GM12872 (cell line): ENCODE results near the gene KCNH3.

Experiments
- TF ChIP-seq, protein P1 (sequence below): IDR thresholded peaks from 3 replicates; pipeline ENCODE4 v1.5.1; 2011; ENCODE audit warnings: low read depth, mild to moderate bottlenecking, low read length, moderate library complexity; ENCODE audit not compliant: insufficient read depth

Gene KCNH3, protein sequence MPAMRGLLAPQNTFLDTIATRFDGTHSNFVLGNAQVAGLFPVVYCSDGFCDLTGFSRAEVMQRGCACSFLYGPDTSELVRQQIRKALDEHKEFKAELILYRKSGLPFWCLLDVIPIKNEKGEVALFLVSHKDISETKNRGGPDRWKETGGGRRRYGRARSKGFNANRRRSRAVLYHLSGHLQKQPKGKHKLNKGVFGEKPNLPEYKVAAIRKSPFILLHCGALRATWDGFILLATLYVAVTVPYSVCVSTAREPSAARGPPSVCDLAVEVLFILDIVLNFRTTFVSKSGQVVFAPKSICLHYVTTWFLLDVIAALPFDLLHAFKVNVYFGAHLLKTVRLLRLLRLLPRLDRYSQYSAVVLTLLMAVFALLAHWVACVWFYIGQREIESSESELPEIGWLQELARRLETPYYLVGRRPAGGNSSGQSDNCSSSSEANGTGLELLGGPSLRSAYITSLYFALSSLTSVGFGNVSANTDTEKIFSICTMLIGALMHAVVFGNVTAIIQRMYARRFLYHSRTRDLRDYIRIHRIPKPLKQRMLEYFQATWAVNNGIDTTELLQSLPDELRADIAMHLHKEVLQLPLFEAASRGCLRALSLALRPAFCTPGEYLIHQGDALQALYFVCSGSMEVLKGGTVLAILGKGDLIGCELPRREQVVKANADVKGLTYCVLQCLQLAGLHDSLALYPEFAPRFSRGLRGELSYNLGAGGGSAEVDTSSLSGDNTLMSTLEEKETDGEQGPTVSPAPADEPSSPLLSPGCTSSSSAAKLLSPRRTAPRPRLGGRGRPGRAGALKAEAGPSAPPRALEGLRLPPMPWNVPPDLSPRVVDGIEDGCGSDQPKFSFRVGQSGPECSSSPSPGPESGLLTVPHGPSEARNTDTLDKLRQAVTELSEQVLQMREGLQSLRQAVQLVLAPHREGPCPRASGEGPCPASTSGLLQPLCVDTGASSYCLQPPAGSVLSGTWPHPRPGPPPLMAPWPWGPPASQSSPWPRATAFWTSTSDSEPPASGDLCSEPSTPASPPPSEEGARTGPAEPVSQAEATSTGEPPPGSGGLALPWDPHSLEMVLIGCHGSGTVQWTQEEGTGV

DNA sequence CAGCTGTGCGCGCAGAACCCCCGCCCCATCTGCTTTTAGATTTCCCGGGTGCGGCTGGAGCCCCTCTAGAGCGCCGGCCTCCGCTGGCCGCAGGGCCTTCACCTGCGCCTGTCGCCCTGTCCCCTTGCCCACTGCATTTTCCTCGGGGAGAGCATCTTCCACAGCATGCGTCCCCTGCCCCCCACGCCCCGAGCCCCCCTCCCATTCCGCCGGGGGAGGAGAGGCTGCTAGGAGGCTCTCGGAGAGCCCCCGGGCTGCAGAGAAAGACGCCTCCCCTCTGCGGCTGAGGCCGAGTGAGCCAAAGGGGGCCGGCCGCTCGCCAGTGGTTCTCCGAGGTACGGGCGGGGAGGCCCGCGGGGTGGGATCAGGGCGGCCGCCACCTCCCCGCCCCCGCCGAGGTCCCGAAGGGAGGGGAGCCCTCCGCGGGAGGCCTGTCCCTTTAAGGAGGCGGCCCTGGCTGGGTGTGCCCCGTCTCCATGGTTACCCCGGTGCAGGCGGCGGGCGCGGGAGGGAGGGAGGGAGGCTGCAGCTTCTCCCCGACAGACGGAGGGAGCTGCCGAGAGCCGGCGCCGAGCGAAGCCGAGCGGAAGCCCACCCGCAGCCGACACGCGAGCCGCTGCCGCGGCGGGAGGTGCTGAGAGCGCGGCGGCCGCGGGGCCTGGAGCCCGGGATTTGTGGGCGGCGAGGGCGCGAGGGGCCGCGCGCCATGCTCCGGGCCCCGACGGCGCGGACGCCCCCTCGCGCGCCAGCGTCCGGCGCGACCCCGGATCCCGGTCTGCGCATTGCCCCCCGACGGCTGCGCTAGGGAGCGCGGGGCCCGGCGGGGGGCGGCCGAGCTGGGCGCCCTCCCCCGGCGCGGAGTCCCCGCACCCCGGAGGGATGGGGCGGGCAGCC lies at the start of gene KCNH3:
Gene KCNH3, plus strand, starts transcription at position 521 of the 894 bp plus-strand sequence. CDS start 387 bp downstream, outside the sequence.
- TF ChIP-seq, protein P1, sequence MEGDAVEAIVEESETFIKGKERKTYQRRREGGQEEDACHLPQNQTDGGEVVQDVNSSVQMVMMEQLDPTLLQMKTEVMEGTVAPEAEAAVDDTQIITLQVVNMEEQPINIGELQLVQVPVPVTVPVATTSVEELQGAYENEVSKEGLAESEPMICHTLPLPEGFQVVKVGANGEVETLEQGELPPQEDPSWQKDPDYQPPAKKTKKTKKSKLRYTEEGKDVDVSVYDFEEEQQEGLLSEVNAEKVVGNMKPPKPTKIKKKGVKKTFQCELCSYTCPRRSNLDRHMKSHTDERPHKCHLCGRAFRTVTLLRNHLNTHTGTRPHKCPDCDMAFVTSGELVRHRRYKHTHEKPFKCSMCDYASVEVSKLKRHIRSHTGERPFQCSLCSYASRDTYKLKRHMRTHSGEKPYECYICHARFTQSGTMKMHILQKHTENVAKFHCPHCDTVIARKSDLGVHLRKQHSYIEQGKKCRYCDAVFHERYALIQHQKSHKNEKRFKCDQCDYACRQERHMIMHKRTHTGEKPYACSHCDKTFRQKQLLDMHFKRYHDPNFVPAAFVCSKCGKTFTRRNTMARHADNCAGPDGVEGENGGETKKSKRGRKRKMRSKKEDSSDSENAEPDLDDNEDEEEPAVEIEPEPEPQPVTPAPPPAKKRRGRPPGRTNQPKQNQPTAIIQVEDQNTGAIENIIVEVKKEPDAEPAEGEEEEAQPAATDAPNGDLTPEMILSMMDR = no peak

DNA sequence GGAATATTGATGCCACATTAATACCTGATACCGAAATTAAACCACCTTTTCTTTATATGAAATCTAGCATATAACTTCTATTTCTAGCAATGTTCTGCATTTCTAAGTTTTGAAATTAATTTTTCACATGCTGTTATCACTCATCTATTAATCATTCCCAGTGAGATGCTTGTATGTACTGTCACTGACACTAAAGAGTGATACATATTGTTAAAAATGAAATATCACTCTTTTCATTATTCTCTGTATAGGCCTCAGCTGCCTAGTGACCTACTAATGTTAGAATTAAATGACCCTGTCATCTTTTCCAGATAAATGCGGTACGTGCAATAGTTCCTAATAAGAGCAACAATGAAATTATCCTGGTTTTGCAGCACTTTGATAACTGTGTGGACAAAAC lies 49.7 kb upstream of the KCNH3 start:
- TF ChIP-seq, protein P1 = no peak

DNA sequence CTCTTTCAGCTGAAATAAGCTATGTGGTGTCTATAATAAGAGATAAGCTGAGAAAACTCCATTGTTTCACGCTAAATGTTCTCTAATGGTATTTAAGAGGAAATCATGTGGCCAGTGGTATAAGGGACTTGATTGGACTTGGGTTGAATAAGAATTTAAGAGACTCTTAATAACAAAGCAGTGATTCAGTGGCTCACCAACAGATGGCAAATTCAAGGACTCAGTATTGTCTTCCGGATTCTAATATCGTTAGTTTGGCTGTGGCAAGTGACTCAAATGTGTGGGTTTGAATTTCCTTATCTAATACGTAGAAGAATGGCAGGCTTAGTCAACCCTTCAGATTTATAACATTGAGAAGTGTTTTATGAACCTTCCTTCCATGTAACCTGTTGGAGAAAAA lies 49.1 kb upstream of the KCNH3 start:
- TF ChIP-seq, protein P1 = no peak

DNA sequence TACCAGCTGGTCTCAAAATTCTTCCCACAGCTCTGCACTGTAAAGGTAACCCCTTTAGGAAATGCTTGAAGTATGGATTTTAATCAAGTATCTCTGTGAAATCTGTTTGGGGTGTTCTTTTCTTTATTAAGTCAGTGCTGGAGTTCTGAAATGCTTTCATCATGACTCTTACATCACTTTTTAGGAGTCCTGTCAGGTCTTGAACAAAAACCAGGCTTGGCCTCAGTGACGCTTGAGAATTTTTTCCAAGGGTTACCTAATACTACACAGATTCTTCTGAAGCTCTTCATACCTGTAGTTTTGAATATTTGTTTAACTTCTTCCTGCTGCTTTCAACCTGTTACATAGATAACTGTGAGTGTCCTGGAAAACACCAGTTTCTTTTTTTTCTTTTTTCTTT lies 47.0 kb upstream of the KCNH3 start:
- TF ChIP-seq, protein P1 = no peak

DNA sequence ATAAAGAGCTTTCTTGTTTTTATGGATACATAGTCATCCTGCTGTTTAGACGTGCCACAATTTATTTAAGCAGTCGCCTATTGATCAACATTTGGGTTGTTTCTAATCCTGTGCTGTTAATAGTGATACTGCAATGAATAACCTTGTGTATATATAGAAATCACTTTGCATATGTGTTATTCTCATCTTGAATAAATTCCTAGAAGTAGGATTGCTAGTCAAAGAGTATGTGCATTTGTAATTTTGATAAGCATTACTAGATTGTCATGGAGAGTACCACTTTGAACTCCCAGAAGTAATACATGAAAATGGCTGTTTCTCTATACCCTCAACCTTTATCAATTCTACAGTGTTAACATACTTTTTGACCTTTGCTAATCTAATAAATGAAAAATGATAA lies 44.9 kb upstream of the KCNH3 start:
- TF ChIP-seq, protein P1 = no peak

DNA sequence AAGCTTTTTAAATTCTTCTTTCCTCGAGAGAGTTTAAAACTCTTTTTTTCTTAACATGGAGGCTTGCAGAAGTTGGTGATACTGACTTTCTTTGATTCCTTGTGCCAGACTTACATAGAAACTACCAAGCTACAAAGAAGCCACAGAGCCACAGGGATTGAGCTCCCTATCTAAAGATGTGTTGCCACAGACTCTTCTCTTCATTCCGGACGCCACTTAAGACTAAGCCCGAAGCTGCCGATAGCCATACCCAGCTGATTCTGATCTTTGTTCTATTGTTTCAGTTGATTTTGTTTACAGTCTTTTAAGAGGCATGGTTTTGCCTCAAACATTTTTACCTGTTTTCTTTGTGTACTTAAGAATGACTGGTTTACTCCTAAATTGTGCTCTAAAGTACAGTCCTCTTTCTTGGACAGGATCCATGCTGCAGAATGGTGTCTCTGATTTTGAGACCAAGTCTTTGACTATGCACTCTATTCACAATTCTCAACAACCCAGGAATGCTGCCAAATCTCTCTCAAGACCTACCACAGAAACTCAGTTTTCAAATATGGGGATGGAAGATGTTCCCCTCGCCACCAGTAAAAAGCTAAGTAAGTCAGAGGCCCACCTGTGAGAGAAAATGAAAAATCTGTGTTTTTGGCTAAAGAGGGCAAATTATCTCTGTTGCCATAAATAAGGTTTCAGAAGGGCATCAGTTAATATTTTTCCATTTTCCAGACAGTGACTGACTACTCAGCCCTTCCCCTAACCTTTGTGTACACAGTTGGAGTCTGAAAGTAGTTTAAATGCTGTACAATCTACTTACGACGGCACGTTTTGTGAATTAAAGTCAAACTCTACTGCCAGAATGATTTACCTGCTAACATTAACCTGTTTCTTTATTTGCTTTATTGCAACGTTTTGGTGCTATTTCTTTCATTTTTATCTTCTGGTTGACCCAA lies 42.1 kb upstream of the KCNH3 start:
- TF ChIP-seq, protein P1 = no peak
